Activated CD4-positive, alpha-beta T cell treated with anti-CD3 and anti-CD28 coated beads, Interleukin-2, amount 10 ng/mL, durations not matched to agents 24 days and 14 days (primary cell): ENCODE measurements around the gene KYAT1. TPM values are rescaled to one million over a fixed set of nuclear protein-coding genes. Genes with fewer than 3 reads are reported as not detected.

Source experiments
- DNase-seq: peaks from one replicate; pipeline ENCODE4 v3.0.0; 2022
- H3K27ac Mint-ChIP-seq: one replicate; pipeline ENCODE4 v1.8.0; 2022; ENCODE audit warnings: mild to moderate bottlenecking, mixed read lengths
- H3K27me3 Mint-ChIP-seq: one replicate; pipeline ENCODE4 v1.8.0; 2022; ENCODE audit warnings: mixed read lengths
- H3K36me3 Mint-ChIP-seq: one replicate; pipeline ENCODE4 v1.8.0; 2022; ENCODE audit warnings: low read depth, mild to moderate bottlenecking, mixed read lengths
- H3K4me1 Mint-ChIP-seq: one replicate; pipeline ENCODE4 v1.8.0; 2021; ENCODE audit warnings: mixed read lengths
- H3K4me3 Mint-ChIP-seq: one replicate; pipeline ENCODE4 v1.8.0; 2022; ENCODE audit warnings: mild to moderate bottlenecking, moderate library complexity, mixed read lengths
- H3K9me3 Mint-ChIP-seq: one replicate; pipeline ENCODE4 v1.8.0; 2021; ENCODE audit warnings: mixed read lengths
- intact Hi-C: fragments of 100-400 bp; cut with micrococcal nuclease; formaldehyde crosslinking; loops from one replicate; pipeline ENCODE4 v1.15.1; 2023
- total RNA-seq: library from RNA; stranded (reverse); gene quantifications from 2 replicates; pipeline ENCODE4 v1.2.3, GENCODE V29; 2022

KYAT1 gene
- total RNA-seq, 1 donor from 2014 or later: 11.7 TPM

DNA sequence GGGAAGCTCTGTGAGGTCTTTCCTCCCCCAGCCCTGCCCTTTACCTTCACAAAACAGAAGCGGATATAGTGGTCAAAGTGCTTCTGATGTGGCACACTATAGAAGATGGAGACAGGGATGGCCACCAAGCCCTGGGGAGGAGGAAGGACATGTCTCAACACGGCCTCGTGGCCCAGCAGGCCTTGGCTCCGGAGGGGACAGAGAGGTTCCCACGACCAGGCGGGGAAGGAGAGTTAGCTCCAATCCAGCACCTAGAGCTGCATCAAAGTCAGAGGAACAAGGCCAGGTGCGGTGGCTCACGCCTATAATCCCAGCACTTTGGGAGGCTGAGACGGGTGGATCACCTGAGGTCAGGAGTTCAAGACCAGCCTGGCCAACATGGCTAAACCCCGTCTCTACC lies 48.1 kb downstream of the KYAT1 start:
- Mint-ChIP-seq H3K27ac (no peak overlapping the region), H3K4me1 (peaks cover 6% of the 10 kb centered on the region), H3K4me3 (no peak overlapping the region), H3K27me3 (no peaks in the 10 kb centered on the region), H3K9me3 (no peaks in the 10 kb centered on the region), H3K36me3 (peaks cover 18% of the 10 kb centered on the region)
- DNase-seq: no peak
- intact Hi-C loops: no loop called here

GRCh38 chr9:128829477-128830251 lies 52.1 kb downstream of the KYAT1 start, which contains the start of gene SPOUT1:
TSS of gene SPOUT1 (minus strand) at chr9:128829794. CDS start at chr9:128829780, 14 bp downstream.
- DNase-seq: peak; percentile 99
- intact Hi-C loops: loop anchor here (1.0 kb wide), 2 partner anchors 11 to 105 kb away; partner anchors contain the start of genes ENDOG and ZDHHC12
- Mint-ChIP-seq H3K27ac (peak within 1 kb of the TSS; percentile 93), H3K27me3 (no peaks in the 10 kb centered on the region), H3K4me1 (peaks cover 10% of the 10 kb centered on the region), H3K4me3 (peak within 1 kb of the TSS; percentile 97), H3K9me3 (no peaks in the 10 kb centered on the region), H3K36me3 (peaks cover 33% of the 10 kb centered on the region)

DNA sequence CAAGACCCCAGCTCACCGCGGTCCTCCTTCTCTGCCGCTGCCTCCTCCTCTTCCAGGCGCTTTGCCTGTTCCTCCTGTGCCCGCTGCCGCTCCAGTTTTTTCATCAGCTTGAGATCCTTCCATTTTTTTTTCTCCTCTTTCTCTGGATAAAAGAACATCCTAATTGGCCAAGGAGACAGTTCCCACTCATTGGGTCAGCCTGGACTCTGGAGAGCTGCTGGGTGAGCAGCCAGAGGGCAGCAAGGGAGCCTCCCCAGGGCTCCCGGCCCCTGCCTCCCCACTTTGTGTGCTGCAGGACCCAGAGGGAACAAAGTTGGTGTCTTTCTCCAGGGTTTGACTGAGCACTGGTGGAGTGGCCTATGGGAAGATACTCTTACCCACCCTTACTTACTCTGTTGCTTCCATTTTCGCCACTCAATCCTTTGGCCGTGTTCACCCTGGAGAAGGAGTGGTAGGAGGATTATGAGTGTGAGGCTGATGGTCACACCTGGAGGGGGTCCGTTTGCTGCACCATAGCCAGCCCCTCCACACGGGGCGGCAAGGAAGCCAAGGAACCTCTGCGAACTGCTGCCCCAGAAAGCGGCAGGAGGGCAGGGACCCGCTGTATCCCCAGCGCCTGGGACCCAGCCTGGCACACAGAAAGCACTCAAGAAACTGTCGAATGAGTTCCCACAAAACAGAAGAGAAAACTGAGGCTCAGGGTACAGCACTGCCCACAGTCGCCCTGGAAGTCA lies 52.9 kb downstream of the KYAT1 start:
- H3K9me3 Mint-ChIP-seq: no peaks in the 10 kb centered on the region
- H3K4me3 Mint-ChIP-seq: peak overlapping the region; percentile 97
- no peaks in the 10 kb centered on the region for H3K27me3 Mint-ChIP-seq
- intact Hi-C loops: loop anchor here (1.0 kb wide), 2 partner anchors 11 to 105 kb away; partner anchors contain the start of genes ENDOG and ZDHHC12
- H3K4me1 Mint-ChIP-seq: peaks cover 10% of the 10 kb centered on the region
- DNase-seq: no peak
- H3K27ac Mint-ChIP-seq: peak overlapping the region; percentile 93
- peaks cover 37% of the 10 kb centered on the region for H3K36me3 Mint-ChIP-seq

DNA sequence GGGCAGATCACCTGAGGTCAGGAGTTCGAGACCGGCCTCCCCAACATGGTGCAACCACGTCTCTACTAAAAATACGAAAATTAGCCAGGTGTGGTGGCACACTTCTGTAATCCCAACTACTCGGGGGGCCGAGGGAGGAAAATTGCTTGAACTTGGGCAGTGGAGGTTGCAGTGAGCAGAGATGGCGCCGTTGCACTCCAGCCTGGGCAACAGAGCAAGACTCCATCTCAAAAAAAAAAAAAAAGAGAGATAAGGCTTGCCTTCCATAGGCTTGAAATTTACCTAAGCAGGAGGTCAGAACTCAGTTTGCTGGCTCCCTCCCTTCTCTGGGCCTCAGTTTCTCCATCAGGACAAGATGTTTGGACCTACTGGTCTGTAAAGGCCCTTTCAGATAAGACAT lies 53.5 kb downstream of the KYAT1 start:
- Mint-ChIP-seq H3K4me3 (peak overlapping the region; percentile 97), H3K27ac (peak overlapping the region; percentile 93), H3K27me3 (no peaks in the 10 kb centered on the region), H3K36me3 (peaks cover 40% of the 10 kb centered on the region), H3K9me3 (no peaks in the 10 kb centered on the region), H3K4me1 (peaks cover 10% of the 10 kb centered on the region)
- DNase-seq: no peak
- intact Hi-C loops: no loop called here

- no peak for DNase-seq
- Mint-ChIP-seq H3K4me3 (no peak overlapping the region), H3K9me3 (no peaks in the 10 kb centered on the region), H3K27ac (no peak overlapping the region), H3K4me1 (peaks cover 12% of the 10 kb centered on the region), H3K36me3 (peaks cover 53% of the 10 kb centered on the region), H3K27me3 (no peaks in the 10 kb centered on the region)
- intact Hi-C loops: no loop called here
These were observed 55.6 kb downstream of the KYAT1 start for GRCh38 chr9:128825923-128826700.

DNA sequence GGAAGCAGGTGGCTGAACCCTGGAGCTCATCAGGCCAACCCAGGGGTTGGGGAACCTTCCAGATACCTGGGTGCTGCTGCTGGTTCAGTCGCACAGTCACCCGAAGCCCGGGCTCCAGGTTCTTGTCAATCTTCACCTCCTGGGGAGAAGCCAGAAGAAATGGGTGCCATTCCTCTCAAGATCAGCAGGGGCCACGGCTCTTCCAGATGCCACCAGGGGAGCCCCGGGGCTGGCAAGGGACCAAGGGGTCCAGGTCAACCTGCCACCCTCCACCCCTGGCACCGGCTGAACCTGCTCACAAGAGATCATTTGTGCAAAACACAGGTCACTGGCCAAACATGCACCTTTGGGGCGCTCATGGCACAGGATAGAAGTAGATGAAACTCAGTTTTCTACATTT lies 56.8 kb downstream of the KYAT1 start:
- H3K27me3 Mint-ChIP-seq: no peaks in the 10 kb centered on the region
- no peaks in the 10 kb centered on the region for H3K9me3 Mint-ChIP-seq
- DNase-seq: no peak
- intact Hi-C loops: no loop called here
- no peak overlapping the region for H3K27ac Mint-ChIP-seq
- H3K4me3 Mint-ChIP-seq: no peak overlapping the region
- peaks cover 56% of the 10 kb centered on the region for H3K36me3 Mint-ChIP-seq
- H3K4me1 Mint-ChIP-seq: peaks cover 13% of the 10 kb centered on the region

DNA sequence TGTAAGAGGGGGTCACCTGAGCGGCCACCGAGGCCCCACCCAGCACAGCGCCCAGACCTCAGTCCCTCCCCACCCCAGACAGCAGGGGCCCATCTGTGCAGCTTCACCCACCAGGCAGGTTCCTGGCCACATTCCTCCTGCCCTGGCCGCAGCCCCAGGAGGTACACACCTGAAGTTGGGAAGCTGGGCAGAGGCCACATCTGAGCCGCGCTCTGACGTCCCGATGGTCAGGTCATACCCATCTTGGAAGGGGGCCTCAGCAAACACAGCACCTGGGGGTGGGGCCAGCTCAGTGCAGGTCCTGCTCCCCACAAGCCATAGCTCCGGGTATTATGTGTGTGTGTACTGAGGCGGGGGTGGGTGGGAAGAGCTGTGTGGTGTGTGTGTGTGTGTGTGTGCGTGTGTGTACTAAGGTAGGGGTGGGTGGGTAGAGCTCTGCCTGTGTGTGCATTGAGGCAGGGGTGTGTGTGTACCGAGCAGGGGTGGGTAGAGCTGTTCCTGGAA lies 57.8 kb downstream of the KYAT1 start:
- no peaks in the 10 kb centered on the region for H3K9me3 Mint-ChIP-seq
- H3K27me3 Mint-ChIP-seq: no peaks in the 10 kb centered on the region
- H3K4me1 Mint-ChIP-seq: peaks cover 15% of the 10 kb centered on the region
- H3K4me3 Mint-ChIP-seq: no peak overlapping the region
- no peak overlapping the region for H3K27ac Mint-ChIP-seq
- DNase-seq: no peak
- peaks cover 54% of the 10 kb centered on the region for H3K36me3 Mint-ChIP-seq
- intact Hi-C loops: no loop called here

DNA sequence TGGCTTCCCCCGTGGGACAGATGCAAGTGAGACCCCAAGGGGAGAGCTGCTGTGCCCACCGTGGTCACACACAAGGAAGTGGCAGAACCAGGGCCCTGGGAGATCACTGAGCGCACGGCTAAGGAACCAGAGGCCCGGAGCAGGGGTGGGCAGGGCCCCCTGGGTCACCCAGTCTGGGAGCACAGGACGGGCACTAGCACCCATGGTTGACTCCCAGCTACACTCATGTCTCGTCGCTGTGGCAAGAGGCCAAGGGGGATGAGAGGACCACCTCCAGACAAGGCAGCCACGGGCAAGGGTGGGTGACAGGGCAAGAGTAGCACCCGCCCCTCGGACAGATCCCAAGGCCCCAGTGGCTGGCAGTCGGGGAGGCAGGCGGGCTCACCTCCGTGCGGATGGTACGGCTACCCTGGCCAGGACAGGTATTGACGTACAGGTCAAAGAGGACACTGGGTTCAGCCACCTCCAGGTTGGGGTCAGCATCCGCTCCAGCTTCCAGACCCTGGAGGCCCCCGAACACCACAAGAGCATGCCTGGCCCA lies 58.3 kb downstream of the KYAT1 start:
- no peak overlapping the region for H3K27ac Mint-ChIP-seq
- DNase-seq: no peak
- H3K4me1 Mint-ChIP-seq: peaks cover 10% of the 10 kb centered on the region
- H3K27me3 Mint-ChIP-seq: no peaks in the 10 kb centered on the region
- H3K4me3 Mint-ChIP-seq: no peak overlapping the region
- H3K36me3 Mint-ChIP-seq: peaks cover 49% of the 10 kb centered on the region
- no peaks in the 10 kb centered on the region for H3K9me3 Mint-ChIP-seq
- intact Hi-C loops: no loop called here

DNA sequence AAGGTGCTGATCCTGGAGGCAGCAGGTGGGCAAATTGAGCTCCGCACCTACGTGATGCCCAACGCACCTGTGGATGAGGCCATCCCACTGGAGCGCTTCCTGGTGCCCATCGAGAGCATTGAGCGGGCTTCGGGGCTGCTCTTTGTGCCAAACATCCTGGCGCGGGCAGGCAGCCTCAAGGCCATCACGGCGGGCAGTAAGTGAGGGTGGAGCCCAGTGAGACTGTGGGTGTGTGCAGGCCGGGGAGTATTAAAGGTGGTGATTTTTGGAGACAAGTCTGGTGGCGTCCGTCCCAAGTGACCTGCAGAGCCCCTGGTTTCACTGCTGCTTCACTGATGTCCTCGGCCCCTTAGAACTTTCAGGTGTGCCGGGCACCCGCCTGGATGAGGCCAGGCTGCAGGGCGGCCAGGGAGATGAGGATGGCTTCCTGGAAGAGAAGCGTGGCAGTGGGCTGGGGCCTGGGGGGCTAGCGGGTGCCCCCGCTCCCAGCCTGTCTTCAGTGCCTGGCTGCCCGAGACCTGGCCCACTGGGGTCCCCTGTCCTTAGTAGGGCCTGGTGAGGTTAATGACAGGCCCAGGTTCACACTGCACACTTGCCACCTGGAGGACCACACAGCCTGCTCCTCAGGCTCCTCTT lies 59.2 kb downstream of the KYAT1 start:
- Mint-ChIP-seq H3K4me1 (peaks cover 12% of the 10 kb centered on the region), H3K9me3 (no peaks in the 10 kb centered on the region)

DNA sequence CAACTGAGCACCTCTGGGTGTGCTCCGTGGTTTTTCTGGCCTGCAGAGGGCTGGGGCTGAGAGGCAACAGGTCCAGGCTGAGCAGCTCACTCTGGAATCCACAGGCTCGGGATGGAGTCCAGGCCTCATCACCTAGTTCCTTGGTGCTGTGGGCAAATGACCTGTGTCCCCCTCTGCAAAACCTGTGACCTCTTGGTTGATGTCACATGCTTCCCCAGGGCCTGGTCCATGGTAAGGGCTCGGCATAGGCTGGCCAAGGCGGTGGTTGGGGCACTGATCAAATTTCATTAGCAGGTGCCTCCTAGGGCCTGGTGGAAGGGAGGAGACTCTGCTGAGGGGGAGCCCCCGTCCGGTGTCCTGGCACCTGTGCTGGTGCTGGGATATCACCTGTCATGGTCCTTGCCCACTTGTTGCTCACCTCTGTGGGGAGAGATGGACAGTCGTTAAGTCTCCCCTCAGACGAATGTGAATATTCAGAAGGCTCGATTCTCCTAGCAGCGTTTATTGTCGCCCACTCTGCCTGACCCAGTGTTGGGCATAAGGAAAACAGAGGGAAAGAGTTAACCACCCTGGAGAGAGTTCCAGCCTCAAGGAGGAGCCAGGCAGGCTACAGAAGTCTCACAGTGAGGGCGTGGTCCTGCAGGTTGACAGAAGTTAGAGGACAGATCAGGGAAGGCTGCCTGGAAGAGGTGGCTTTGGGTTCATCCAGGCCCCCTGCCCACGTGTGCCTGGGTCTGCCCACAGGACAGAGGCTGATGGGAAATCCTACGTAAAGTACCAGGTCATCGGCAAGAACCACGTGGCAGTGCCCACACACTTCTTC lies 60.0 kb downstream of the KYAT1 start:
- H3K36me3 Mint-ChIP-seq: peaks cover 39% of the 10 kb centered on the region
- no peak for DNase-seq
- H3K9me3 Mint-ChIP-seq: no peaks in the 10 kb centered on the region
- no peak overlapping the region for H3K27ac Mint-ChIP-seq
- H3K27me3 Mint-ChIP-seq: no peaks in the 10 kb centered on the region
- H3K4me1 Mint-ChIP-seq: peaks cover 12% of the 10 kb centered on the region
- intact Hi-C loops: no loop called here
- H3K4me3 Mint-ChIP-seq: peak overlapping the region; percentile 34

More for the DNA sequence above, 59.2 kb downstream of the KYAT1 start:
- H3K27ac Mint-ChIP-seq: peak overlapping the region; percentile 35
- peaks cover 43% of the 10 kb centered on the region for H3K36me3 Mint-ChIP-seq
- no peaks in the 10 kb centered on the region for H3K27me3 Mint-ChIP-seq
- intact Hi-C loops: no loop called here
- no peak for DNase-seq
- H3K4me3 Mint-ChIP-seq: no peak overlapping the region

GRCh38 chr9:128820665-128821583 lies 60.8 kb downstream of the KYAT1 start:
- peaks cover 12% of the 10 kb centered on the region for H3K4me1 Mint-ChIP-seq
- H3K27ac Mint-ChIP-seq: no peak overlapping the region
- no peak for DNase-seq
- intact Hi-C loops: no loop called here
- H3K27me3 Mint-ChIP-seq: no peaks in the 10 kb centered on the region
- H3K9me3 Mint-ChIP-seq: no peaks in the 10 kb centered on the region
- peak overlapping the region; percentile 34 for H3K4me3 Mint-ChIP-seq
- H3K36me3 Mint-ChIP-seq: peaks cover 38% of the 10 kb centered on the region
